Suppressor macrophage treated with lipopolysaccharide for 4 hours (primary cell): ENCODE measurements around the gene CD74.
A peak's percentile ranks its signal among the peaks of the same experiment; 100 is the strongest.
"Not testable (repeated sequence)": the region's sequence is repeated elsewhere in the genome, so short reads cannot be mapped to it uniquely, and the experiment has no call there.

Experiments
- DNase-seq: peaks from one replicate; pipeline ENCODE4 v3.0.0-alpha.2; 2020

The CD74 gene

GRCh38 chr5:150440948-150441812 lies 28.5 kb upstream of the CD74 start:
- DNase-seq, result no peak

- peak; percentile 23 for DNase-seq
Measured at GRCh38 chr5:150438873-150439546, 26.3 kb upstream of the CD74 start.

GRCh38 chr5:150436141-150436680 lies 23.5 kb upstream of the CD74 start:
- peak; percentile 93 for DNase-seq

GRCh38 chr5:150434464-150434863 lies 21.8 kb upstream of the CD74 start:
- no peak for DNase-seq

GRCh38 chr5:150431574-150431973 lies 18.9 kb upstream of the CD74 start:
- no peak for DNase-seq

GRCh38 chr5:150431048-150431447 lies 18.3 kb upstream of the CD74 start:
- no peak for DNase-seq

- DNase-seq, result peak; percentile 25
Measured at GRCh38 chr5:150429410-150429873, 16.7 kb upstream of the CD74 start.

GRCh38 chr5:150428978-150429377 lies 16.3 kb upstream of the CD74 start:
- DNase-seq, result no peak

- DNase-seq, result no peak
Measured at GRCh38 chr5:150428106-150428876, 15.6 kb upstream of the CD74 start.

GRCh38 chr5:150426165-150426564 lies 13.5 kb upstream of the CD74 start:
- not testable (repeated sequence) for DNase-seq

GRCh38 chr5:150422758-150423157 lies 10.0 kb upstream of the CD74 start:
- no peak for DNase-seq

- DNase-seq, result no peak
Measured at GRCh38 chr5:150422075-150422474, 9.4 kb upstream of the CD74 start.

GRCh38 chr5:150419630-150420270 lies 7.0 kb upstream of the CD74 start:
- DNase-seq, result no peak

GRCh38 chr5:150413902-150414790 lies 1.4 kb upstream of the CD74 start:
- not testable (repeated sequence) for DNase-seq

- DNase-seq, result no peak
Measured at GRCh38 chr5:150413176-150413901, 629 bp upstream of the CD74 start.

- peak; percentile 66 for DNase-seq
Measured at GRCh38 chr5:150411245-150411979, 1.3 kb downstream of the CD74 start.

GRCh38 chr5:150410524-150411244 lies 2.0 kb downstream of the CD74 start:
- DNase-seq, result peak; percentile 90

GRCh38 chr5:150409638-150410523 lies 2.8 kb downstream of the CD74 start:
- DNase-seq, result peak; percentile 84
